Neural cell (in vitro differentiated cells): ENCODE results near the gene USP15. TPM values are rescaled to one million over a fixed set of nuclear protein-coding genes. Genes with fewer than 3 reads are reported as not detected.
A peak's percentile ranks its signal among the peaks of the same experiment; 100 is the strongest.

Experiments used
- H2AFZ ChIP-seq: fragments of 200-600, 300-800 bp; sonication (generic), shearing (Covaris generic); 2 replicates; pipeline ENCODE4 v1.6.0; 2014; ENCODE audit warnings: low read depth, mild to moderate bottlenecking, antibody characterized with exemption, low read length, moderate library complexity
- H3F3A ChIP-seq: fragments of 200-600 bp; shearing (Covaris generic); 2 replicates; pipeline ENCODE4 v1.6.1; 2016; ENCODE audit warnings: mild to moderate bottlenecking, moderate library complexity, mixed read lengths, antibody characterized with exemption, low read length; ENCODE audit not compliant: insufficient read depth, poor library complexity, severe bottlenecking
- H3K27ac ChIP-seq: fragments of 200-600, 300-800 bp; sonication (generic), shearing (Covaris generic); 2 replicates; pipeline ENCODE4 v1.5.1; 2014; ENCODE audit warnings: mild to moderate bottlenecking, low read length, moderate library complexity
- H3K27me3 ChIP-seq: fragments of 300-800, 200-600 bp; sonication (generic), shearing (Covaris generic); 2 replicates; pipeline ENCODE4 v1.6.0; 2014; ENCODE audit warnings: mild to moderate bottlenecking, low read depth, low read length, moderate library complexity; ENCODE audit not compliant: insufficient read depth
- H3K36me3 ChIP-seq: fragments of 300-800, 200-600 bp; sonication (generic), shearing (Covaris generic); 2 replicates; pipeline ENCODE4 v1.5.1; 2014; ENCODE audit warnings: mild to moderate bottlenecking, antibody characterized with exemption, low read length, moderate library complexity; ENCODE audit not compliant: insufficient read depth
- H3K4me2 ChIP-seq: fragments of 300-800, 200-600 bp; sonication (generic), shearing (Covaris generic); 2 replicates; pipeline ENCODE4 v1.6.0; 2014; ENCODE audit warnings: mild to moderate bottlenecking, low read length
- H3K4me3 ChIP-seq: fragments of 300-800, 200-600 bp; sonication (generic), shearing (Covaris generic); 2 replicates; pipeline ENCODE4 v1.5.1; 2014; ENCODE audit warnings: mild to moderate bottlenecking, low read length, moderate library complexity
- H3K79me2 ChIP-seq: fragments of 200-600 bp; shearing (Covaris generic); replicated peaks from 2 replicates; pipeline ENCODE4 v1.6.0; 2014; ENCODE audit warnings: mild to moderate bottlenecking, low read length, moderate library complexity; ENCODE audit not compliant: insufficient read depth
- H3K9ac ChIP-seq: fragments of 300-800, 200-600 bp; sonication (generic), shearing (Covaris generic); 2 replicates; pipeline ENCODE4 v1.6.1; 2016; ENCODE audit warnings: mild to moderate bottlenecking, low read length, mixed read lengths
- H3K9me2 ChIP-seq: fragments of 200-600 bp; shearing (Covaris generic); 2 replicates; pipeline ENCODE4 v1.6.1; 2016; ENCODE audit warnings: mild to moderate bottlenecking, low read length, mixed read lengths; ENCODE audit not compliant: insufficient read depth
- H3K9me3 ChIP-seq: fragments of 200-600, 300-800 bp; sonication (generic), shearing (Covaris generic); 2 replicates; pipeline ENCODE4 v1.6.1; 2016; ENCODE audit warnings: mild to moderate bottlenecking, mixed run types, low read length, moderate library complexity, mixed read lengths
- H4K20me1 ChIP-seq: fragments of 200-600 bp; shearing (Covaris generic); 2 replicates; pipeline ENCODE4 v1.6.1; 2016; ENCODE audit warnings: mild to moderate bottlenecking, mixed run types; ENCODE audit not compliant: insufficient read depth
- CTCF ChIP-seq: fragments of 450-650 bp; IDR thresholded peaks from 2 replicates; pipeline ENCODE4 v1.5.1; 2014; ENCODE audit warnings: antibody characterized with exemption, mild to moderate bottlenecking, moderate library complexity; ENCODE audit not compliant: poor library complexity, severe bottlenecking
- EP300 ChIP-seq: fragments of 450-650 bp; conservative IDR thresholded peaks from 2 replicates; pipeline ENCODE4 v1.6.1; 2014; ENCODE audit warnings: antibody characterized with exemption, mild to moderate bottlenecking, moderate library complexity; ENCODE audit not compliant: poor library complexity, severe bottlenecking
- EZH2 ChIP-seq: fragments of 200-600, 300-800 bp; shearing (Covaris generic), sonication (generic); IDR thresholded peaks from 2 replicates; pipeline ENCODE4 v1.6.1; 2014; ENCODE audit warnings: antibody characterized with exemption, low read length, borderline replicate concordance, mild to moderate bottlenecking; ENCODE audit not compliant: insufficient read depth, poor library complexity, severe bottlenecking
- MXI1 ChIP-seq: fragments of 450-650 bp; conservative IDR thresholded peaks from 2 replicates; pipeline ENCODE4 v1.6.1; 2014; ENCODE audit warnings: antibody characterized with exemption, mild to moderate bottlenecking; ENCODE audit not compliant: poor library complexity, severe bottlenecking
- POLR2AphosphoS5 ChIP-seq: IDR thresholded peaks from 2 replicates; pipeline ENCODE4 v1.6.1; 2012
- RAD21 ChIP-seq: fragments of 450-650 bp; conservative IDR thresholded peaks from 2 replicates; pipeline ENCODE4 v1.6.1; 2014; ENCODE audit warnings: antibody characterized with exemption, mild to moderate bottlenecking, moderate library complexity
- REST ChIP-seq: IDR thresholded peaks from 2 replicates; pipeline ENCODE4 v1.6.1; 2012; ENCODE audit warnings: borderline replicate concordance
- SMC3 ChIP-seq: fragments of 450-650 bp; conservative IDR thresholded peaks from 2 replicates; pipeline ENCODE4 v1.6.1; 2014; ENCODE audit warnings: antibody characterized with exemption, mild to moderate bottlenecking, moderate library complexity; ENCODE audit not compliant: poor library complexity
- TAF1 ChIP-seq: IDR thresholded peaks from 2 replicates; pipeline ENCODE4 v1.6.1; 2012; ENCODE audit warnings: low read depth
- polyA plus RNA-seq: library from polyadenylated mRNA; depleted of rRNA; stranded (reverse); fragments of >200 nt; gene quantifications from 2 replicates; pipeline ENCODE4 v1.2.3, GENCODE V29; 2014

Gene USP15
- polyA plus RNA-seq, 1 donor from 2014 or later = 113 TPM

- Histone ChIP-seq H3K36me3 (no peaks in the 10 kb centered on the region), H3F3A (no peaks in the 10 kb centered on the region), H3K4me2 (no peak overlapping the region), H3K4me3 (no peak overlapping the region), H3K9me3 (no peaks in the 10 kb centered on the region), H4K20me1 (no peaks in the 10 kb centered on the region), H3K27ac (no peak overlapping the region), H3K27me3 (peaks cover under 1% of the 10 kb centered on the region), H3K79me2 (no peaks in the 10 kb centered on the region), H3K9me2 (no peaks in the 10 kb centered on the region), H3K9ac (no peak overlapping the region), H2AFZ (no peak overlapping the region)
- TF ChIP-seq CTCF (no peak), MXI1 (no peak), TAF1 (no peak), RAD21 (no peak), EZH2 (no peak), REST (no peak)
Observed at GRCh38 chr12:62429457-62429856, 169.3 kb downstream of the USP15 start.

GRCh38 chr12:62434494-62435302 is 174.5 kb downstream of the USP15 start:
- no peaks in the 10 kb centered on the region for H3K9me3 ChIP-seq
- no peak overlapping the region for H3K9ac ChIP-seq
- no peak overlapping the region for H3K4me2 ChIP-seq
- H3K9me2 ChIP-seq = no peaks in the 10 kb centered on the region
- H4K20me1 ChIP-seq = no peaks in the 10 kb centered on the region
- no peak overlapping the region for H3K27ac ChIP-seq
- peaks cover 15% of the 10 kb centered on the region for H3K27me3 ChIP-seq
- H3K79me2 ChIP-seq = no peaks in the 10 kb centered on the region
- H3K36me3 ChIP-seq = no peaks in the 10 kb centered on the region
- H3F3A ChIP-seq = no peaks in the 10 kb centered on the region
- TF ChIP-seq EP300 (no peak), CTCF (no peak), REST (no peak), RAD21 (no peak), SMC3 (no peak), POLR2AphosphoS5 (no peak), EZH2 (no peak), TAF1 (no peak), MXI1 (no peak)
- peak overlapping the region; percentile 48 for H3K4me3 ChIP-seq
- H2AFZ ChIP-seq = no peak overlapping the region
